K562 (cell line): ENCODE data around the gene DENND1A.

Experiments used
- FOXM1 ChIP-seq, 2 experiments: fragments of 450-650 bp in 1 of 2; sonication (generic) in 1 of 2; formaldehyde crosslinking in 1 of 2; IDR thresholded peaks; 2 replicates each; pipeline versions ENCODE4 v1.6.1 to v1.9.0; 2017 to 2022; ENCODE audit warnings: low read depth in 2 of 2, mild to moderate bottlenecking in 2 of 2, missing genetic modification reagents in 1 of 2, moderate library complexity in 1 of 2
- LARP7 ChIP-seq: fragments of 450-650 bp; IDR thresholded peaks from 2 replicates; pipeline ENCODE4 v1.6.1; 2016
- PHF20 ChIP-seq: fragments of 450-650 bp; IDR thresholded peaks from 2 replicates; pipeline ENCODE4 v1.6.1; 2018; ENCODE audit not compliant: partially characterized antibody
- PML ChIP-seq: IDR thresholded peaks from 2 replicates; pipeline ENCODE4 v1.6.1; 2012; ENCODE audit warnings: low read length, inconsistent platforms
- POLR2A ChIP-seq: fragments of 450-650 bp; conservative IDR thresholded peaks from 2 replicates; pipeline ENCODE4 v1.6.1; 2016
- SMAD1 ChIP-seq: fragments of 150-350 bp; IDR thresholded peaks from 2 replicates; pipeline ENCODE4 v1.6.1; 2014; ENCODE audit warnings: low read length, low read depth; ENCODE audit not compliant: partially characterized antibody
- SREBF1 ChIP-seq: fragments of 150-350 bp; IDR thresholded peaks from 2 replicates; pipeline ENCODE4 v1.6.1; 2014; ENCODE audit warnings: antibody characterized with exemption, low read depth, low read length, borderline replicate concordance
- TEAD4 ChIP-seq, 2 experiments: sonication (generic) in 1 of 2; formaldehyde crosslinking in 1 of 2; IDR thresholded peaks; 2 replicates each; pipeline versions ENCODE4 v1.6.1 to v1.8.0; 2012 to 2022; ENCODE audit warnings: borderline replicate concordance in 1 of 2, inconsistent platforms in 1 of 2, low read length in 1 of 2, mild to moderate bottlenecking in 1 of 2, missing genetic modification reagents in 1 of 2
- ZNF165 ChIP-seq: fragments of 250-450 bp; sonication (Bioruptor Pico); IDR thresholded peaks from 2 replicates; pipeline ENCODE4 v1.4.0; 2020; ENCODE audit warnings: borderline replicate concordance
- ZNF212 ChIP-seq: fragments of 450-650 bp; formaldehyde crosslinking; IDR thresholded peaks from 2 replicates; pipeline ENCODE4 v1.4.0; 2020; ENCODE audit warnings: mild to moderate bottlenecking
- TF ChIP-seq, protein P1 (sequence below): fragments of 450-650 bp; IDR thresholded peaks from 2 replicates; pipeline ENCODE4 v1.7.1; 2018; ENCODE audit warnings: mild to moderate bottlenecking, low read depth; ENCODE audit not compliant: partially characterized antibody
- TF ChIP-seq, protein P2 (sequence below), 2 experiments: fragments of 200-800 bp in 1 of 2; sonication (Bioruptor generic) in 1 of 2; sonication (generic) in 1 of 2; formaldehyde crosslinking in 1 of 2; IDR thresholded peaks in 1 of 2; conservative IDR thresholded peaks in 1 of 2; 2 replicates each; pipeline versions ENCODE4 v1.5.0 to v1.6.1; 2016 to 2020; ENCODE audit warnings: missing compliant biosample characterization in 1 of 2, missing genetic modification characterization in 1 of 2, missing genetic modification reagents in 1 of 2
- TF ChIP-seq, protein P3 (sequence below), 2 experiments: fragments of 450-650 bp; formaldehyde crosslinking in 1 of 2; IDR thresholded peaks; 2 replicates each; pipeline versions ENCODE4 v1.4.0 to v1.6.1; 2014 to 2020; ENCODE audit warnings: mild to moderate bottlenecking in 2 of 2, borderline replicate concordance in 1 of 2, low read depth in 1 of 2
- TF ChIP-seq, protein P4 (sequence below), 2 experiments: IDR thresholded peaks; 2 replicates each; pipeline ENCODE4 v1.6.1; 2011; ENCODE audit warnings: borderline replicate concordance in 1 of 2, control low read depth in 1 of 2, low read depth in 1 of 2, low read length in 1 of 2, mild to moderate bottlenecking in 1 of 2, mixed read lengths in 1 of 2, moderate library complexity in 1 of 2; ENCODE audit not compliant: insufficient read depth in 1 of 2, insufficient read length in 1 of 2, poor library complexity in 1 of 2, severe bottlenecking in 1 of 2; ENCODE audit errors: extremely low read depth in 1 of 2

DNA sequence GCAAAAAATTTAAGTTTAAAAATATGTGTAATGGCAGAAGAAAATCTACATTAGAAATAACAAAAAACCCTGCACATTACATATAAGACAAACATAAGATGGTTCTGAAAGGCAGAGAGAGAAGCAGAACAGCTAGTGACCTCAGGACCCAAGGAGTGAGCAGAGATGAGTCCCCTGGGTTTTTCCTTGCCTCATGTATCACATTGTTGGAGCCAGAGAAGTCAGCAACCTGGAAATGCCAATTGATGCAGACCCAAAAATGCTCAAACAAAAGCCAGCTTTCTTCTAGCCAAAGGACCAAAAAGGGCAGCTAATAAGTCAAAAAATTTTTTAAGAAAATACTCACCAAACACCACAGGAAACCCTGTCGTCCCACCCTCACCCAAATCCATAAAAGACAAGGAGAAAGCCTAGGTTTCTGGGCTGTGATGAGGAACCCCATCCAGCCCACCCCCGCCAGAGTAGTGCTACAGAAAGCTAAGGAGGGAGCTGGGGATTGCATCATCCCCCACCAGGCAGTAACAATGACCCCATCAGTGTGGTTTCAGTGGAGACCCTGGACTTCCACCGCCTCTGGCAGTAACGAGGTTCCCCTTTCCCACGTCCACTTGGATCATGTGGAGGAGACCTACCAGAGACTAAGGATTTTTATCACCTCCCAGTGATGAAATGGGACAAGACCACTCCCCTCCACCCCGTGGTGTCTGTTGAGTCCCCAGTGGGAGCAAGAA, 17.6 kb downstream of the DENND1A start:
- TF ChIP-seq LARP7, result no peak
- TF ChIP-seq, protein P1, sequence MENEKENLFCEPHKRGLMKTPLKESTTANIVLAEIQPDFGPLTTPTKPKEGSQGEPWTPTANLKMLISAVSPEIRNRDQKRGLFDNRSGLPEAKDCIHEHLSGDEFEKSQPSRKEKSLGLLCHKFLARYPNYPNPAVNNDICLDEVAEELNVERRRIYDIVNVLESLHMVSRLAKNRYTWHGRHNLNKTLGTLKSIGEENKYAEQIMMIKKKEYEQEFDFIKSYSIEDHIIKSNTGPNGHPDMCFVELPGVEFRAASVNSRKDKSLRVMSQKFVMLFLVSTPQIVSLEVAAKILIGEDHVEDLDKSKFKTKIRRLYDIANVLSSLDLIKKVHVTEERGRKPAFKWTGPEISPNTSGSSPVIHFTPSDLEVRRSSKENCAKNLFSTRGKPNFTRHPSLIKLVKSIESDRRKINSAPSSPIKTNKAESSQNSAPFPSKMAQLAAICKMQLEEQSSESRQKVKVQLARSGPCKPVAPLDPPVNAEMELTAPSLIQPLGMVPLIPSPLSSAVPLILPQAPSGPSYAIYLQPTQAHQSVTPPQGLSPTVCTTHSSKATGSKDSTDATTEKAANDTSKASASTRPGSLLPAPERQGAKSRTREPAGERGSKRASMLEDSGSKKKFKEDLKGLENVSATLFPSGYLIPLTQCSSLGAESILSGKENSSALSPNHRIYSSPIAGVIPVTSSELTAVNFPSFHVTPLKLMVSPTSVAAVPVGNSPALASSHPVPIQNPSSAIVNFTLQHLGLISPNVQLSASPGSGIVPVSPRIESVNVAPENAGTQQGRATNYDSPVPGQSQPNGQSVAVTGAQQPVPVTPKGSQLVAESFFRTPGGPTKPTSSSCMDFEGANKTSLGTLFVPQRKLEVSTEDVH, result no peak
- no peak for TF ChIP-seq SMAD1
- no peak for TF ChIP-seq FOXM1 (IDR thresholded peaks at IDR 0.05; ENCODE audit: low read depth)
- TF ChIP-seq FOXM1 (CRISPR knock-in tag; IDR thresholded peaks at IDR 0.05; ENCODE audit: low read depth), result no peak
- TF ChIP-seq PHF20, result no peak
- TF ChIP-seq, protein P2, sequence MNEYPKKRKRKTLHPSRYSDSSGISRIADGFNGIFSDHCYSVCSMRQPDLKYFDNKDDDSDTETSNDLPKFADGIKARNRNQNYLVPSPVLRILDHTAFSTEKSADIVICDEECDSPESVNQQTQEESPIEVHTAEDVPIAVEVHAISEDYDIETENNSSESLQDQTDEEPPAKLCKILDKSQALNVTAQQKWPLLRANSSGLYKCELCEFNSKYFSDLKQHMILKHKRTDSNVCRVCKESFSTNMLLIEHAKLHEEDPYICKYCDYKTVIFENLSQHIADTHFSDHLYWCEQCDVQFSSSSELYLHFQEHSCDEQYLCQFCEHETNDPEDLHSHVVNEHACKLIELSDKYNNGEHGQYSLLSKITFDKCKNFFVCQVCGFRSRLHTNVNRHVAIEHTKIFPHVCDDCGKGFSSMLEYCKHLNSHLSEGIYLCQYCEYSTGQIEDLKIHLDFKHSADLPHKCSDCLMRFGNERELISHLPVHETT (CRISPR knock-in tag; conservative IDR thresholded peaks at IDR 0.05 in 1 of 2, IDR thresholded peaks at IDR 0.05 in 1 of 2), result no peak
- TF ChIP-seq POLR2A, result no peak
- TF ChIP-seq SREBF1, result no peak
- TF ChIP-seq TEAD4 (IDR thresholded peaks at IDR 0.05; ENCODE audit: low read length), result no peak
- no peak for TF ChIP-seq TEAD4 (CRISPR knock-in tag; IDR thresholded peaks at IDR 0.05; ENCODE audit: borderline replicate concordance)
- TF ChIP-seq ZNF212 (CRISPR knock-in tag), result no peak
- TF ChIP-seq, protein P3, sequence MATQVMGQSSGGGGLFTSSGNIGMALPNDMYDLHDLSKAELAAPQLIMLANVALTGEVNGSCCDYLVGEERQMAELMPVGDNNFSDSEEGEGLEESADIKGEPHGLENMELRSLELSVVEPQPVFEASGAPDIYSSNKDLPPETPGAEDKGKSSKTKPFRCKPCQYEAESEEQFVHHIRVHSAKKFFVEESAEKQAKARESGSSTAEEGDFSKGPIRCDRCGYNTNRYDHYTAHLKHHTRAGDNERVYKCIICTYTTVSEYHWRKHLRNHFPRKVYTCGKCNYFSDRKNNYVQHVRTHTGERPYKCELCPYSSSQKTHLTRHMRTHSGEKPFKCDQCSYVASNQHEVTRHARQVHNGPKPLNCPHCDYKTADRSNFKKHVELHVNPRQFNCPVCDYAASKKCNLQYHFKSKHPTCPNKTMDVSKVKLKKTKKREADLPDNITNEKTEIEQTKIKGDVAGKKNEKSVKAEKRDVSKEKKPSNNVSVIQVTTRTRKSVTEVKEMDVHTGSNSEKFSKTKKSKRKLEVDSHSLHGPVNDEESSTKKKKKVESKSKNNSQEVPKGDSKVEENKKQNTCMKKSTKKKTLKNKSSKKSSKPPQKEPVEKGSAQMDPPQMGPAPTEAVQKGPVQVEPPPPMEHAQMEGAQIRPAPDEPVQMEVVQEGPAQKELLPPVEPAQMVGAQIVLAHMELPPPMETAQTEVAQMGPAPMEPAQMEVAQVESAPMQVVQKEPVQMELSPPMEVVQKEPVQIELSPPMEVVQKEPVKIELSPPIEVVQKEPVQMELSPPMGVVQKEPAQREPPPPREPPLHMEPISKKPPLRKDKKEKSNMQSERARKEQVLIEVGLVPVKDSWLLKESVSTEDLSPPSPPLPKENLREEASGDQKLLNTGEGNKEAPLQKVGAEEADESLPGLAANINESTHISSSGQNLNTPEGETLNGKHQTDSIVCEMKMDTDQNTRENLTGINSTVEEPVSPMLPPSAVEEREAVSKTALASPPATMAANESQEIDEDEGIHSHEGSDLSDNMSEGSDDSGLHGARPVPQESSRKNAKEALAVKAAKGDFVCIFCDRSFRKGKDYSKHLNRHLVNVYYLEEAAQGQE (IDR thresholded peaks at IDR 0.05; ENCODE audit: borderline replicate concordance), result no peak
- TF ChIP-seq, protein P3 (CRISPR knock-in tag; IDR thresholded peaks at IDR 0.05; ENCODE audit: low read depth), result no peak
- no peak for TF ChIP-seq PML
- TF ChIP-seq, protein P4, sequence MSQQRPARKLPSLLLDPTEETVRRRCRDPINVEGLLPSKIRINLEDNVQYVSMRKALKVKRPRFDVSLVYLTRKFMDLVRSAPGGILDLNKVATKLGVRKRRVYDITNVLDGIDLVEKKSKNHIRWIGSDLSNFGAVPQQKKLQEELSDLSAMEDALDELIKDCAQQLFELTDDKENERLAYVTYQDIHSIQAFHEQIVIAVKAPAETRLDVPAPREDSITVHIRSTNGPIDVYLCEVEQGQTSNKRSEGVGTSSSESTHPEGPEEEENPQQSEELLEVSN (IDR thresholded peaks at IDR 0.05; ENCODE audit: borderline replicate concordance in 1 of 2, extremely low read depth in 1 of 2, insufficient read depth in 1 of 2, insufficient read length in 1 of 2, low read depth in 1 of 2, low read length in 1 of 2, poor library complexity in 1 of 2, severe bottlenecking in 1 of 2), result no peak
- TF ChIP-seq ZNF165, result no peak
